Dendritic cell treated with granulocyte-macrophage colony-stimulating factor and Interleukin-4, amounts not matched to agents 40 ng/mL and 50 ng/mL, for 4 days (primary cell): ENCODE measurements around the gene MT1H.
"Not testable (repeated sequence)": the region's sequence is repeated elsewhere in the genome, so short reads cannot be mapped to it uniquely, and the experiment has no call there.

Experiments
- H3K27ac Mint-ChIP-seq: one replicate; pipeline ENCODE4 v1.8.0; 2022; ENCODE audit warnings: mild to moderate bottlenecking, mixed read lengths
- H3K27me3 Mint-ChIP-seq: one replicate; pipeline ENCODE4 v1.8.0; 2022; ENCODE audit warnings: mild to moderate bottlenecking, mixed read lengths
- H3K36me3 Mint-ChIP-seq: one replicate; pipeline ENCODE4 v1.8.0; 2022; ENCODE audit warnings: low read depth, mixed read lengths
- H3K4me1 Mint-ChIP-seq: one replicate; pipeline ENCODE4 v1.8.0; 2022; ENCODE audit warnings: low read depth, mixed read lengths
- H3K4me3 Mint-ChIP-seq: one replicate; pipeline ENCODE4 v1.8.0; 2022; ENCODE audit warnings: mild to moderate bottlenecking, moderate library complexity, mixed read lengths
- H3K9me3 Mint-ChIP-seq: one replicate; pipeline ENCODE4 v1.8.0; 2022; ENCODE audit warnings: mixed read lengths
- intact Hi-C: fragments of 100-400 bp; cut with micrococcal nuclease; formaldehyde crosslinking; loops from one replicate; pipeline ENCODE4 v1.15.0; 2022

MT1H gene

GRCh38 chr16:56669005-56669839 lies at the start of gene MT1H:
MT1H (plus strand) TSS chr16:56669814; CDS start chr16:56669885, 71 bp downstream.
- intact Hi-C loops, result no loop called here
- Mint-ChIP-seq H3K27me3 (peaks cover 90% of the 10 kb centered on the region), H3K4me3 (no peak within 1 kb of the TSS), H3K9me3 (no peaks in the 10 kb centered on the region), H3K4me1 (peaks cover 37% of the 10 kb centered on the region), H3K27ac (no peak within 1 kb of the TSS), H3K36me3 (no peaks in the 10 kb centered on the region)

DNA sequence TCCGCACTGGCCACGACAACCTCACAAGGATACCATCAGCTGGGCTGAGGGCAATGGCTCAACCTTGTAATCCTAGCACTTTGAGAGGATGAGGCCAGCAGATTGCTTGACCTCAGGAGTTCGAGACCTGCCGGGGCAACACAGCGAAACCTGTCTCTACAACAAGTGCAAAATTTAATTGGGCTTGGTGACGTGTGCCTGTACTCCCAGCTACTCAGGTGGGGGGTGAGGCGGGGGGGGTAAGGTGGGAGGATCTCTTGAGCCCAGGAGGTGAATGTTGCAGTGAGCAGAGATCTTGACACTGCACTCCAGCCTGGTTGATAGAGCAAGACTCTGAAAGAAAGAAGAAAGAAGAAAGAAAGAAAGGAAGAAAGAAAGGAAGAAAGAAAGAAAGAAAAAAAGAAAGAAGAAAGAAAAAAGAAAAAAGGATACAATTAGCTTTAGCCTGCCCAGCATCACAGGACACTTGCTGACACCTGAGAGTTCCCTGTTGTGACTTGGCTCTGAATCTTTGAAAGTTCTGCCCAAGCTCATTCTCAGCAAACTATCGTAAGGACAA lies 49.2 kb upstream of the MT1H start:
- intact Hi-C loops, result no loop called here

DNA sequence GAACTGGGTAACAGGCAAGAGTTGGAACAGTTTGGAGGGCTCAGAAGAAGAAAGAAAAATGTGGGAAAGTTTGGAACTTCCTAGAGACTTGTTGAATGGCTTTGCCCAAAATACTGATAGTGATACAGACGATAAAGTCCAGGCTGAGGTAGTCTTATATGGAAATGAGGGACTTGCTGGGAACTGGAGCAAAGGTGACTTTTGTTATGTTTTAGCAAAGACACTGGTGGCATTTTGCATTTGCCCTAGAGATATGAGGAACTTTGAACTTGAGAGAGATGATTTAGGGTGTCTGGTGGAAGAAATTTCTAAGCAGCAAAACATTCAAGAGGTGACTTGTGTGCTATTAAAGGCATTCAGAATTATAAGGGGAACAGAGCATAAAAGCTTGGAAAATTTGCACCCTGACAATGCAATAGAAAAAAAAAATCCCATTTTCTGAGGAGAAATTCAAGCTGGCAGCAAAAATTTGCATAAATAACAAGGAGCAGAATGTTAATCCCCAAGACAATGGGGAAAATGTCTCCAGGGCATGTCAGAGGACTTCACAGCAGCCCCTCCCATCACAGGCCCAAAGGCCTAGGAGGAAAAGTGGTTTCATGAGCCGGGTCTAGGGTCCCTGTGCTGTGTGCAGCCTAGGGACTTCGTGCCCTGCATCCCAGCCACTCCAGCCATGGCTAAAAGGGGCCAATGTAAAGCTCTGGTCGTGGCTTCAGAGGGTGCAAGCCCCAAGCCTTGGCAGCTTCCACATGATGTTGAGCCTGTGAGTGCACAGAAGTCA lies 47.8 kb upstream of the MT1H start:
- H3K9me3 Mint-ChIP-seq, H3K27ac Mint-ChIP-seq, H3K4me3 Mint-ChIP-seq, H3K36me3 Mint-ChIP-seq, intact Hi-C loops: not testable (repeated sequence)
- Mint-ChIP-seq H3K27me3 (peaks cover 80% of the 10 kb centered on the region), H3K4me1 (peaks cover 33% of the 10 kb centered on the region)

More for the DNA sequence above, 49.2 kb upstream of the MT1H start:
- Mint-ChIP-seq H3K4me1 (peaks cover 26% of the 10 kb centered on the region), H3K27me3 (peaks cover 78% of the 10 kb centered on the region), H3K9me3 (no peaks in the 10 kb centered on the region), H3K36me3 (no peaks in the 10 kb centered on the region), H3K27ac (no peak overlapping the region), H3K4me3 (no peak overlapping the region)

GRCh38 chr16:56623184-56623583 lies 46.4 kb upstream of the MT1H start:
- H3K27ac Mint-ChIP-seq, intact Hi-C loops, H3K9me3 Mint-ChIP-seq, H3K4me3 Mint-ChIP-seq, H3K36me3 Mint-ChIP-seq: not testable (repeated sequence)
- Mint-ChIP-seq H3K4me1 (peaks cover 20% of the 10 kb centered on the region), H3K27me3 (peaks cover 76% of the 10 kb centered on the region)

GRCh38 chr16:56623637-56624036 lies 46.0 kb upstream of the MT1H start:
- intact Hi-C loops, result no loop called here
- Mint-ChIP-seq H3K4me3 (no peak overlapping the region), H3K27ac (no peak overlapping the region), H3K9me3 (no peaks in the 10 kb centered on the region), H3K27me3 (peaks cover 76% of the 10 kb centered on the region), H3K4me1 (peaks cover 20% of the 10 kb centered on the region), H3K36me3 (no peaks in the 10 kb centered on the region)

- Mint-ChIP-seq H3K9me3 (no peaks in the 10 kb centered on the region), H3K27ac (peak within 1 kb of the TSS; percentile 65), H3K4me1 (peaks cover 20% of the 10 kb centered on the region), H3K4me3 (peak within 1 kb of the TSS; percentile 84), H3K27me3 (peaks cover 75% of the 10 kb centered on the region), H3K36me3 (no peaks in the 10 kb centered on the region)
- intact Hi-C loops, result no loop called here
These were observed 44.3 kb upstream of the MT1H start, which contains the start of gene MT1E for GRCh38 chr16:56625140-56625942. MT1E (plus strand) TSS chr16:56625781; CDS start chr16:56625852, 71 bp downstream.

DNA sequence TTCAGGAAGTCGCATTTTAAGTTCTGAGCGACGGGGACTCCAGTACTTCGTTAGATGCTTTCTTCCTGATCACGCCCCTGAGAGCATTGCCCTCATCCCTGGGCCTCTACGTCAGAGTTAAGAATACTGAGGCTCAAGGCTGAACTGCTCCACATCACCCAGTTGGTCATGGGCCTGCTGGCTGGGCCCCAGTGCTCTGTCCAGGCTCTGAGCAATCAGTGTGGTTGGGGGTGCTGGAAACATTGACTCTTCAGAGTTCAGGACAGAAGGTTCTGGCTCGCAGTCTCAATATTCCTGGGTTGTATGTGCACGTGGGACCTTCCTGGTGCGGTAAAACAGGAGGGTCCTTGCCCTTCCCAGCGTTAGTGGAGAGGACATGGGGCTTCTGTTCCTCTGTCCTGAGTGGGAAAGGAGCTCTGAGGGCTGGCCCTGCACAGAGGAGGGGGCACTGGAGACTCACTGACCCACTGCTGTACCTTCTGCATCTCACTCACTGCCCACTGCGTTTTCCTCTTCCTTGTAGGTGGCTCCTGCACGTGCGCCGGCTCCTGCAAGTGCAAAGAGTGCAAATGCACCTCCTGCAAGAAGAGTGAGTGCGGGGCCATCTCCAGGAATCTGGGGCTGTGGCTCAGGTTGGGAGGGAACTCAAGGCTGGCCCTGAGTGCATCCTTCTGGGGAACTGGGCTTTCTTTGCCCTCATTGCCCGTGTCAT lies 43.5 kb upstream of the MT1H start:
- Mint-ChIP-seq H3K36me3 (no peaks in the 10 kb centered on the region), H3K27ac (peak overlapping the region; percentile 65), H3K4me1 (peaks cover 20% of the 10 kb centered on the region), H3K4me3 (peak overlapping the region; percentile 84), H3K27me3 (peaks cover 81% of the 10 kb centered on the region), H3K9me3 (no peaks in the 10 kb centered on the region)
- intact Hi-C loops, result no loop called here

DNA sequence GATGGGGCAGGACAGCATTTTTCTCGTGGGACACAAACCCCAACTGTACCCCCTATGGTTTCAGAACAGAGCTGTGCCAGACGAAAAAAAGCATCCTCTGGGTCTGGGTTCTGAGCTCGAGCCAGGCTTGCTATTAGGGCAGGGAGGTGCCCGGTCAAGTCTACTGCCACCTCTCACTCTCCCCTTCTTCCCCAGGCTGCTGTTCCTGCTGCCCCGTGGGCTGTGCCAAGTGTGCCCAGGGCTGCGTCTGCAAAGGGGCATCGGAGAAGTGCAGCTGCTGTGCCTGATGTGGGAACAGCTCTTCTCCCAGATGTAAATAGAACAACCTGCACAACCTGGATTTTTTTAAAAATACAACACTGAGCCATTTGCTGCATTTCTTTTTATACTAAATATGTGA lies 42.9 kb upstream of the MT1H start:
- Mint-ChIP-seq H3K9me3 (no peaks in the 10 kb centered on the region), H3K27me3 (peaks cover 82% of the 10 kb centered on the region), H3K27ac (no peak overlapping the region), H3K4me3 (no peak overlapping the region), H3K36me3 (no peaks in the 10 kb centered on the region), H3K4me1 (peaks cover 22% of the 10 kb centered on the region)
- intact Hi-C loops, result no loop called here

GRCh38 chr16:56628486-56629350 lies 40.9 kb upstream of the MT1H start:
- H3K27ac Mint-ChIP-seq, result no peak overlapping the region
- H3K27me3 Mint-ChIP-seq, result peaks cover 89% of the 10 kb centered on the region
- H3K4me3 Mint-ChIP-seq, result no peak overlapping the region
- intact Hi-C loops, result no loop called here
- H3K9me3 Mint-ChIP-seq, result no peaks in the 10 kb centered on the region
- peaks cover 35% of the 10 kb centered on the region for H3K4me1 Mint-ChIP-seq
- H3K36me3 Mint-ChIP-seq, result no peaks in the 10 kb centered on the region

GRCh38 chr16:56629531-56629930 lies 40.1 kb upstream of the MT1H start:
- H3K27me3 Mint-ChIP-seq, result peaks cover 92% of the 10 kb centered on the region
- no peak overlapping the region for H3K27ac Mint-ChIP-seq
- H3K9me3 Mint-ChIP-seq, result no peaks in the 10 kb centered on the region

GRCh38 chr16:56630134-56630533 lies 39.5 kb upstream of the MT1H start:
- peaks cover 92% of the 10 kb centered on the region for H3K27me3 Mint-ChIP-seq
- H3K27ac Mint-ChIP-seq, result no peak overlapping the region
- H3K4me3 Mint-ChIP-seq, result no peak overlapping the region
- peaks cover 34% of the 10 kb centered on the region for H3K4me1 Mint-ChIP-seq
- no peaks in the 10 kb centered on the region for H3K36me3 Mint-ChIP-seq
- intact Hi-C loops, result no loop called here
- no peaks in the 10 kb centered on the region for H3K9me3 Mint-ChIP-seq

More at GRCh38 chr16:56629531-56629930, 40.1 kb upstream of the MT1H start:
- intact Hi-C loops, result no loop called here
- H3K4me3 Mint-ChIP-seq, result no peak overlapping the region
- H3K36me3 Mint-ChIP-seq, result no peaks in the 10 kb centered on the region
- H3K4me1 Mint-ChIP-seq, result peaks cover 34% of the 10 kb centered on the region

- peaks cover 25% of the 10 kb centered on the region for H3K4me1 Mint-ChIP-seq
- H3K27ac Mint-ChIP-seq, result no peak overlapping the region
- peaks cover 91% of the 10 kb centered on the region for H3K27me3 Mint-ChIP-seq
- no peaks in the 10 kb centered on the region for H3K36me3 Mint-ChIP-seq
- no peak overlapping the region for H3K4me3 Mint-ChIP-seq
- no peaks in the 10 kb centered on the region for H3K9me3 Mint-ChIP-seq
- intact Hi-C loops, result no loop called here
These were observed 38.4 kb upstream of the MT1H start for GRCh38 chr16:56631197-56631596.
